ENCODE data around the gene VAC14.
"Not testable (repeated sequence)": the region's sequence is repeated elsewhere in the genome, so short reads cannot be mapped to it uniquely, and the experiment has no call there.

VAC14 gene

GRCh38 chr16:70677499-70678120 is 123.3 kb downstream of the VAC14 start:
- no peak for DNase-seq

- DNase-seq = no peak
Observed at GRCh38 chr16:70676675-70677498, 124.1 kb downstream of the VAC14 start.

GRCh38 chr16:70675851-70676513 is 125.0 kb downstream of the VAC14 start:
- DNase-seq = no peak

GRCh38 chr16:70674221-70675014 is 126.5 kb downstream of the VAC14 start:
- DNase-seq = no peak

GRCh38 chr16:70670938-70671337 is 130.0 kb downstream of the VAC14 start:
- not testable (repeated sequence) for DNase-seq

GRCh38 chr16:70670175-70670574 is 130.8 kb downstream of the VAC14 start:
- DNase-seq = no peak

GRCh38 chr16:70665806-70666735 is 134.9 kb downstream of the VAC14 start:
- no peak for DNase-seq

GRCh38 chr16:70665113-70665694 is 135.8 kb downstream of the VAC14 start:
- DNase-seq = no peak

- DNase-seq = no peak
Observed at GRCh38 chr16:70664325-70665112, 136.4 kb downstream of the VAC14 start.

- DNase-seq = no peak
Observed at GRCh38 chr16:70663524-70664324, 137.2 kb downstream of the VAC14 start.

GRCh38 chr16:70662991-70663523 is 137.9 kb downstream of the VAC14 start:
- DNase-seq = no peak

- DNase-seq = no peak
Observed at GRCh38 chr16:70661918-70662641, 138.9 kb downstream of the VAC14 start.

GRCh38 chr16:70661534-70661917 is 139.4 kb downstream of the VAC14 start:
- DNase-seq = no peak

GRCh38 chr16:70660672-70661350 is 140.1 kb downstream of the VAC14 start:
- no peak for DNase-seq

GRCh38 chr16:70659953-70660671 is 140.8 kb downstream of the VAC14 start:
- DNase-seq = no peak

GRCh38 chr16:70659546-70659945 is 141.4 kb downstream of the VAC14 start:
- DNase-seq = no peak

GRCh38 chr16:70658921-70659320 is 142.0 kb downstream of the VAC14 start:
- no peak for DNase-seq

GRCh38 chr16:70657956-70658355 is 143.0 kb downstream of the VAC14 start:
- DNase-seq = no peak

All from NCI-H526 treated with DMSO at 0.1 percent for 48 hours (cell line).